Naive thymus-derived CD4-positive, alpha-beta T cell (primary cell): ENCODE results near the gene PHACTR1. TPM values are rescaled to one million over a fixed set of nuclear protein-coding genes. Genes with fewer than 3 reads are reported as not detected.

Experiments used
- ATAC-seq: fragments of 150-1000 bp; cut with Tn5 transposase; 2 replicates; pipeline ENCODE4 v1.10.0; 2021; ENCODE audit warnings: mild to moderate bottlenecking, moderate library complexity
- CTCF ChIA-PET: fragments of 350-600 bp; sonication (Branson Sonifier 250); formaldehyde crosslinking; loops from one replicate; lab custom pipeline; 2021; ENCODE audit warnings: antibody characterized with exemption; lab: Charles Lee
- POLR2A ChIA-PET: fragments of 350-600 bp; sonication (Branson Sonifier 250); formaldehyde crosslinking; loops from one replicate; lab custom pipeline; 2021; ENCODE audit warnings: antibody characterized with exemption, inconsistent platforms; lab: Charles Lee
- DNase-seq, 9 donors: peaks; one replicate each; pipeline versions ENCODE4 v3.0.0 to v3.0.0-alpha.2; 2020 to 2022; ENCODE audit warnings: mixed read lengths in 1 of 9
- H3K27ac ChIP-seq: one replicate; pipeline ENCODE4 v1.7.0; 2013; ENCODE audit warnings: mild to moderate bottlenecking, low read depth, low read length, moderate library complexity
- H3K27me3 ChIP-seq, 2 donors: one replicate each; pipeline ENCODE4 v1.7.0; 2013; ENCODE audit warnings: low read length in 2 of 2, mild to moderate bottlenecking in 2 of 2, moderate library complexity in 2 of 2; ENCODE audit not compliant: control insufficient read depth in 2 of 2, insufficient read depth in 2 of 2
- H3K36me3 ChIP-seq, 3 experiments: 1 replicate in 2 of 3; 2 replicates in 1 of 3; pipeline ENCODE4 v1.7.0; 2013; ENCODE audit warnings: low read length in 3 of 3, mild to moderate bottlenecking in 3 of 3, moderate library complexity in 1 of 3; ENCODE audit not compliant: insufficient read depth in 3 of 3, control insufficient read depth in 2 of 3
- H3K4me1 ChIP-seq, 2 donors: one replicate each; pipeline ENCODE4 v1.7.0; 2013; ENCODE audit warnings: low read length in 2 of 2, mild to moderate bottlenecking in 2 of 2, moderate library complexity in 1 of 2; ENCODE audit not compliant: control insufficient read depth in 2 of 2, insufficient read depth in 2 of 2
- H3K4me3 ChIP-seq: 2 replicates; pipeline ENCODE4 v1.7.0; 2013; ENCODE audit warnings: mild to moderate bottlenecking, low read length
- H3K9me3 ChIP-seq, 3 experiments: 1 replicate in 2 of 3; 2 replicates in 1 of 3; pipeline ENCODE4 v1.7.0; 2013; ENCODE audit warnings: low read length in 3 of 3; ENCODE audit not compliant: control insufficient read depth in 2 of 3
- H3K27ac Mint-ChIP-seq, 9 donors: one replicate each; pipeline ENCODE4 v1.8.0; 2020 to 2022; ENCODE audit warnings: mixed read lengths in 9 of 9, mild to moderate bottlenecking in 8 of 9, moderate library complexity in 5 of 9, inconsistent platforms in 2 of 9
- H3K27me3 Mint-ChIP-seq, 5 donors: one replicate each; pipeline ENCODE4 v1.8.0; 2021 to 2022; ENCODE audit warnings: mixed read lengths in 5 of 5, mild to moderate bottlenecking in 1 of 5
- H3K36me3 Mint-ChIP-seq, 5 donors: one replicate each; pipeline ENCODE4 v1.8.0; 2020 to 2022; ENCODE audit warnings: mixed read lengths in 5 of 5, mild to moderate bottlenecking in 3 of 5, inconsistent platforms in 1 of 5
- H3K4me1 Mint-ChIP-seq, 7 donors: one replicate each; pipeline ENCODE4 v1.8.0; 2020 to 2022; ENCODE audit warnings: mixed read lengths in 7 of 7, mild to moderate bottlenecking in 3 of 7, inconsistent platforms in 1 of 7
- H3K4me3 Mint-ChIP-seq, 10 donors: one replicate each; pipeline ENCODE4 v1.8.0; 2020 to 2022; ENCODE audit warnings: mild to moderate bottlenecking in 10 of 10, mixed read lengths in 10 of 10, moderate library complexity in 6 of 10, inconsistent platforms in 2 of 10
- H3K9me3 Mint-ChIP-seq, 11 donors: one replicate each; pipeline ENCODE4 v1.8.0; 2020 to 2022; ENCODE audit warnings: mixed read lengths in 11 of 11, mild to moderate bottlenecking in 4 of 11, inconsistent platforms in 1 of 11, moderate library complexity in 1 of 11
- intact Hi-C, 2 donors: fragments of 100-400 bp; cut with micrococcal nuclease; formaldehyde crosslinking; loops; one replicate each; pipeline ENCODE4 v1.15.1; 2023
- polyA plus RNA-seq, 2 donors: library from polyadenylated mRNA; unstranded; fragments of 300-500 nt; fragmentation: Illumina TruSeq; gene quantifications; one replicate each; pipeline ENCODE4 v1.2.3, GENCODE V29; 2021
- total RNA-seq, 6 experiments: library from RNA in 5 of 6; stranded (reverse) in 5 of 6; gene quantifications; 1 replicate in 5 of 6; 2 replicates in 1 of 6; pipeline ENCODE4 v1.2.3 and lab custom pipeline; 2021 to 2026

The PHACTR1 gene
- total and polyA plus RNA-seq, 7 experiments from 2014 or later: 0.18 to 43.1 (median 0.62) TPM

DNA sequence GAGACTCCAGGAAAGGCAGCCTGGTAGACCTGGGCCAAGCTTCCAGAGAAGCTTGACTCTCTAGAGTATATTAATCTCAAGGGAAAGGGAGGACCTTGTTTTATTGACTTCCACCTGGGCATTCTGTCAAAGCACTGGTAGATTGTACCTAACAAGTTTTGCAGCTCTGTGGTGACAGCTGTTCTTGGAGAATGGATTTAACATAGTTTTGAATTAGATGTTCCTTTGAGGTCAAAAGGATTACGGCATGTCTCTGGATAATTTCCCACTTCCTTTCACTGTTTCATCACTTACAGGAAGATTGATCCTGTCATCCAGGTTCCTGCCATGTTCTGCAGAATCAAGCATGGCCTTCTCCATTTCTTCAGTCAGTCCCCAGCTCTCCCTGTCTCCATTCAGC, 246.0 kb downstream of the PHACTR1 start:
- Histone ChIP-seq H3K9me3 (no peaks in the 10 kb centered on the region), H3K27me3 (peaks cover 0 to 5% of the 10 kb centered on the region in 2 donors), H3K36me3 (no peaks in the 10 kb centered on the region), H3K27ac (no peak overlapping the region), H3K4me3 (no peak overlapping the region), H3K4me1 (no peaks in the 10 kb centered on the region)
- no peak for DNase-seq
- POLR2A ChIA-PET: no interaction called here
- H3K27ac Mint-ChIP-seq: no peak overlapping the region
- intact Hi-C loops: no loop called here
- CTCF ChIA-PET: no interaction called here
- H3K27me3 Mint-ChIP-seq: peaks cover 33 to 40% (median 35%) of the 10 kb centered on the region in 5 donors
- no peak for ATAC-seq
- peaks cover 0 to 1% (median 0%) of the 10 kb centered on the region in 11 donors for H3K9me3 Mint-ChIP-seq
- peaks cover 7 to 27% (median 10%) of the 10 kb centered on the region in 7 donors for H3K4me1 Mint-ChIP-seq
- H3K4me3 Mint-ChIP-seq: peak overlapping the region in 1 of 10 donors; percentile 37
- no peaks in the 10 kb centered on the region for H3K36me3 Mint-ChIP-seq

DNA sequence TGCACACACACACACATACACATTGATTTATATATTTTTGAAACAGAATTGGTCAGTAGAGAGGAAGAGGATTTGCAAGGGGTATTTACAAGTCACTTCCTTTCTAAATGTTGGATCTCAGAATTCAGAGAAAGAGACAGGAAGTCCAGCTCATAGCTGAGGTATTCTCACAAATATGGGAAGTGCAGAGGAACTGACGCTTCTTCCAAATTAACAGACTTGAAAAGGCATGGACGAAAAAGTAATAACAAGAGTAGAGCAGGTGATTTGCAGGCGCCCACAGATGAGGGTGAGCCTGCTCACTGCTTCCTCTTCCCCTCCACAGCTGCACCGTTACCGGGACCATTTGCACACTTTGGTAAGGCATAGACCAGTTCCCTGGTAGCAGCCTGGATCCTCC, 246.4 kb downstream of the PHACTR1 start:
- H3K9me3 ChIP-seq: no peaks in the 10 kb centered on the region
- H3K9me3 Mint-ChIP-seq: peaks cover 0 to 1% (median 0%) of the 10 kb centered on the region in 11 donors
- ChIA-PET CTCF (no interaction called here), POLR2A (no interaction called here)
- H3K4me3 Mint-ChIP-seq: peak overlapping the region in 1 of 10 donors; percentile 37
- H3K27ac Mint-ChIP-seq: no peak overlapping the region
- no peak overlapping the region for H3K4me3 ChIP-seq
- no peaks in the 10 kb centered on the region for H3K4me1 ChIP-seq
- peak; percentile 51 for ATAC-seq
- H3K36me3 ChIP-seq: no peaks in the 10 kb centered on the region
- peaks cover 5 to 22% (median 5%) of the 10 kb centered on the region in 7 donors for H3K4me1 Mint-ChIP-seq
- no peak for DNase-seq
- no peaks in the 10 kb centered on the region for H3K36me3 Mint-ChIP-seq
- peaks cover 0 to 4% of the 10 kb centered on the region in 2 donors for H3K27me3 ChIP-seq
- H3K27ac ChIP-seq: no peak overlapping the region
- peaks cover 30 to 39% (median 33%) of the 10 kb centered on the region in 5 donors for H3K27me3 Mint-ChIP-seq
- intact Hi-C loops: no loop called here

DNA sequence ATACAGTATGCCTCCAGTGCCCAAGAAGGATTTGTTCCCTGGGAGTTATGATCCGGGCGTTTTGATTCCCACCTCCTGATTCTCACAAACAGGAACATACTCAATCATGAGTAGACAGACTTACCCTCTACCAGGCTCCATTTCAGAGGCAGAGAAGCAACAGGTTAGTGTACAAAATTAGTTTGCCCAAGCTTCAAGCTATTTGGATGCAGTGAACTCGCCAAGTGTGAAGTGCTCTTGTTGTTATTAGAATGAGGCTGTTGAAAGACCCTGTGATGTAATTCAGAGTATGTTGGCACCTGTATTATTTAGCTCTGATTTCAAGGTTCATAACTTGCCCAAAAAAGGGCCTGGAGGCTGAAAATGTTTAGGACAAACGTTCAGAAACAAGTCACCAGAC, 247.0 kb downstream of the PHACTR1 start:
- Histone ChIP-seq H3K27me3 (no peaks in the 10 kb centered on the region), H3K4me1 (no peaks in the 10 kb centered on the region), H3K27ac (no peak overlapping the region), H3K36me3 (no peaks in the 10 kb centered on the region), H3K4me3 (no peak overlapping the region), H3K9me3 (no peaks in the 10 kb centered on the region)
- Mint-ChIP-seq H3K9me3 (peaks cover 0 to 1% (median 0%) of the 10 kb centered on the region in 11 donors), H3K27ac (no peak overlapping the region), H3K36me3 (no peaks in the 10 kb centered on the region), H3K27me3 (peaks cover 27 to 39% (median 33%) of the 10 kb centered on the region in 5 donors), H3K4me1 (peaks cover 0 to 17% (median 0%) of the 10 kb centered on the region in 7 donors), H3K4me3 (no peak overlapping the region)
- DNase-seq: no peak
- intact Hi-C loops: no loop called here
- no peak for ATAC-seq
- CTCF ChIA-PET: no interaction called here
- POLR2A ChIA-PET: no interaction called here

DNA sequence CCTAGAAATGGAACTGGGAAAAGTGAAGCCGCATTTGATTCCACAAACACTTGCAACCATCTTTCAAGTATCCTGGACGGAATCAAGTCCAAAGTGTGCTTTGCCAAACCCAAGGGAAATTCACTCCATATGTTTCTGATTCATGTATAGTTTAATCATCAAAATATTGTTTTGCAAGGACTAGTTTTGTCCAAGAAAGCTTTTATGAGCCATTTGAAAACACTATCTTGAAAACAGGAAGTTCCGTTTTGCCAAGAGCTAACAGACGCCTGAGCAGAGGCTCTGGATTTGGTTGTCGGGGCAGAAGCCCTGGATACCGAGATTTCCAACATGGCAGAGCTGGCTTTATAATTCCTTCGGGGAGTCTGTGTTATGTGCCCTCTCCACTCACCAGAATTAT, 251.1 kb downstream of the PHACTR1 start:
- intact Hi-C loops: no loop called here
- Histone ChIP-seq H3K27me3 (no peaks in the 10 kb centered on the region), H3K27ac (no peak overlapping the region), H3K4me1 (no peaks in the 10 kb centered on the region), H3K36me3 (no peaks in the 10 kb centered on the region), H3K4me3 (no peak overlapping the region), H3K9me3 (no peaks in the 10 kb centered on the region)
- ATAC-seq (peak; percentile 27), DNase-seq (no peak)
- peaks cover 0 to 11% (median 0%) of the 10 kb centered on the region in 7 donors for H3K4me1 Mint-ChIP-seq
- no peak overlapping the region for H3K4me3 Mint-ChIP-seq
- POLR2A ChIA-PET: no interaction called here
- H3K27ac Mint-ChIP-seq: no peak overlapping the region
- peaks cover 0 to 1% (median 0%) of the 10 kb centered on the region in 11 donors for H3K9me3 Mint-ChIP-seq
- no peaks in the 10 kb centered on the region for H3K36me3 Mint-ChIP-seq
- H3K27me3 Mint-ChIP-seq: peaks cover 20 to 47% (median 40%) of the 10 kb centered on the region in 5 donors
- CTCF ChIA-PET: no interaction called here

DNA sequence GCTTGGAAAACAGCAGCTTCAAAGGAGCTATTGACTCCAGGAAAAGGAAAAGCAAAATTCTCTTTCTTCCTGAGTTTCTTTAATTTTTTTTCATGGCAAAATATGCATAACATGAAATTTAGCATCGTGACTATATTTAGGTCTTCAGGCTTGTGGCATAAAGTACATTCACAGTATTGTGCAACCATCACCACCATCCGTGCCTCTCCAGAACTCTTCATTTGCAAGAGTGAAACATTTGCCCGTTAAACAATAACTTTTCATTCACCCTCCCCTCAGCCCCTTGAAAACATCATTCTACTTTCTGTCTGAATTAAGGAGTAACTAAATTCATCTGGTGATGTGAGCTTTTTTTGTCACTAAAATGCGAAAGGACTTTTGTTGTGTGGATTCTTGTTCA, 251.7 kb downstream of the PHACTR1 start:
- no peaks in the 10 kb centered on the region for H3K36me3 Mint-ChIP-seq
- no peaks in the 10 kb centered on the region for H3K4me1 ChIP-seq
- peaks cover 18 to 47% (median 40%) of the 10 kb centered on the region in 5 donors for H3K27me3 Mint-ChIP-seq
- ATAC-seq (no peak), DNase-seq (no peak)
- no peak overlapping the region for H3K4me3 Mint-ChIP-seq
- H3K9me3 Mint-ChIP-seq: peaks cover 0 to 1% (median 0%) of the 10 kb centered on the region in 11 donors
- H3K27ac Mint-ChIP-seq: no peak overlapping the region
- no peak overlapping the region for H3K4me3 ChIP-seq
- H3K4me1 Mint-ChIP-seq: peaks cover 0 to 5% (median 0%) of the 10 kb centered on the region in 7 donors
- H3K27me3 ChIP-seq: no peaks in the 10 kb centered on the region
- intact Hi-C loops: no loop called here
- no peaks in the 10 kb centered on the region for H3K9me3 ChIP-seq
- H3K36me3 ChIP-seq: no peaks in the 10 kb centered on the region
- POLR2A ChIA-PET: no interaction called here
- no peak overlapping the region for H3K27ac ChIP-seq
- CTCF ChIA-PET: no interaction called here

DNA sequence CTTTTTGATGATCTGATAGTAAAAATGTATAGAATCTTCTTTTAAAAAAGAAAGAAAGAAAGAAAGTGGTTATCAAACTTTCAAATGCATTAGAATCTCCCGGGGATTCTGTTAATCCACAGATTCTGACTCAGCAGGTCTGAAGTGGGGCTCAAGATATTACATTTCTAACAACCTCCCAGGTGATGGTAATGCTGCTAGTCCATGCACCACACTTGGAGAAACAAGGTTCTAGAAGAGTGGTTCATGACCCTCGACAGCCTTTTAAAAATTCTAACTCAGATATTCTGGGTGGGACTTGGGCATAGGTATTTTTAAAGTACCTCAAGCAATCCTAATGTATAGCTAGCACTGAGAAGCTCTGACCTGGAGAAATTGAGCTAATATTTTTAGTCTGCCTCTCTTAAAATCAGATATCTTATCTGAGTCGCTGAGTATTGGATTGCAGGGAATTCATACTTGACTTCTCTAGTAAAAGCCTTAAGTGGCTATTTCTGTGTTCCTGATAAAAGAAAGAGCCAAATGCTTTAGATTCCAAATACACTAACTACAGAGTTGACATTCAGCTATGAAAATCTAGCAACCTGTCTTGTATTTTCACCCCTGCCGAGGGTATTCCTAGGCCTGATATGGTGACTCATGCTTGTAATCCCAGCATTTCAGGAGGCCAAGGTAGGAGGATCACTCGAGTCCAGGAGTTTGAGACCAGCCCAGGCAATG, 252.4 kb downstream of the PHACTR1 start:
- intact Hi-C loops: no loop called here
- ChIA-PET CTCF (no interaction called here), POLR2A (no interaction called here)
- no peak for DNase-seq
- Mint-ChIP-seq H3K27me3 (peaks cover 18 to 49% (median 40%) of the 10 kb centered on the region in 5 donors), H3K27ac (no peak overlapping the region), H3K4me1 (no peaks in the 10 kb centered on the region), H3K4me3 (no peak overlapping the region), H3K9me3 (peaks cover 0 to 1% (median 0%) of the 10 kb centered on the region in 11 donors), H3K36me3 (no peaks in the 10 kb centered on the region)
- no peaks in the 10 kb centered on the region for H3K4me1 ChIP-seq
- ATAC-seq: no peak
- H3K9me3 ChIP-seq: no peaks in the 10 kb centered on the region
- no peaks in the 10 kb centered on the region for H3K27me3 ChIP-seq
- H3K27ac ChIP-seq: no peak overlapping the region
- H3K4me3 ChIP-seq: no peak overlapping the region
- no peaks in the 10 kb centered on the region for H3K36me3 ChIP-seq

DNA sequence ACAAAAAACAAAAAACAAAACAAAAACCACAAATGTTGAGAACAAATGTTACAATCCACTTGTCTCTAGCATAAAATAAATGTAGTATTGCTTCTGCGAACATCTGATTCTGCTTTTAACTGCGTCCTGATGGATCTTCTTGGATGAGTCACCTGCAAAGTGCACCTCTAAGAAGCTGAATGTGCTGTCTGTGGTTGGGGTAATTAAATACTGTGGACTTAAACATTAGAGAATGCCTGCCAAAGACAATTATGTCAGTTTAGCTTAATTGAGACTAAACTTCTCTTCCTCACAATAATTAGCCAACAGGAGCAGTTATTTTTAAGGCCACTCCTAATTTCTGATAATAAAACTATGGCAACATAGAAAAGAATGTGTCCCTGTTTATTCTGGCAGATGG, 253.4 kb downstream of the PHACTR1 start:
- Histone ChIP-seq H3K27me3 (no peaks in the 10 kb centered on the region), H3K36me3 (no peaks in the 10 kb centered on the region), H3K27ac (no peak overlapping the region), H3K4me1 (no peaks in the 10 kb centered on the region), H3K4me3 (no peak overlapping the region), H3K9me3 (no peaks in the 10 kb centered on the region)
- no peaks in the 10 kb centered on the region for H3K36me3 Mint-ChIP-seq
- ChIA-PET POLR2A (no interaction called here), CTCF (no interaction called here)
- intact Hi-C loops: no loop called here
- no peak overlapping the region for H3K4me3 Mint-ChIP-seq
- DNase-seq: no peak
- H3K9me3 Mint-ChIP-seq: no peaks in the 10 kb centered on the region
- ATAC-seq: no peak
- H3K4me1 Mint-ChIP-seq: no peaks in the 10 kb centered on the region
- no peak overlapping the region for H3K27ac Mint-ChIP-seq
- peaks cover 16 to 48% (median 40%) of the 10 kb centered on the region in 5 donors for H3K27me3 Mint-ChIP-seq
